ENCODE results near the gene WEE2. TPM values are rescaled to one million over a fixed set of nuclear protein-coding genes. Genes with fewer than 3 reads are reported as not detected.

Gene WEE2
- total RNA-seq, 6 donors from 2014 or later = 0.78 TPM; not detected in 5

- WGBS, 2 donors = 91 to 96% methylated on average over 3 of the region's 3 CpGs
- Histone ChIP-seq H3K9me3 (no peaks in the 10 kb centered on the region), H3K36me3 (peaks cover 0 to 1% (median 0%) of the 10 kb centered on the region in 4 donors), H3K27me3 (no peaks in the 10 kb centered on the region), H3K4me1 (peaks cover 10 to 13% (median 10%) of the 10 kb centered on the region in 4 donors), H3K4me3 (no peak overlapping the region), H3K27ac (no peak overlapping the region)
- no peak for DNase-seq
- TF ChIP-seq POLR2AphosphoS5 (IDR thresholded peaks at IDR 0.05) = no peak
- no peak for TF ChIP-seq EP300 (IDR thresholded peaks at IDR 0.05)
- no peak for TF ChIP-seq POLR2A (IDR thresholded peaks at IDR 0.05)
- TF ChIP-seq CTCF (IDR thresholded peaks at IDR 0.05) = no peak
- ATAC-seq (ENCODE audit: low FRiP score in 2 of 2) = no peak
These were observed 16.6 kb upstream of the WEE2 start for GRCh38 chr7:141691540-141691939.

DNA sequence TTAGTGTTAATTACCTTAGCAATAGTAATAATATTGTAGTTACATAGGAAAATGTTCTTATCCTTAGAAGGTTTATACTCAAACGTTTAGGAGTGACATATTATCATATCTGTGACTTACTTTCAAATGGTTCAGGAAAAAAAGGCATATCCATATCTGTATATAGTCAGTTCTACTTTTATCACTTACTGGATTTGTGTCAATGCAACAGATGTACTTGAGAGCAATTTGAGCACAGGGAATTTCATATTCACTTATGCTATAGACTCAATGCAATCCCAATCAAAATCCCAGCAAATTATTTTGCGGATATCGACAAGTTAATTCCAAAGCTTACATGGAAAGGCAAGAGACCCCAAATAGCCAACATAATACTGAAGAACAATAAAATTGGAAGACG, 16.2 kb upstream of the WEE2 start:
- H3K27me3 ChIP-seq = no peaks in the 10 kb centered on the region
- no peak for DNase-seq
- H3K36me3 ChIP-seq = no peaks in the 10 kb centered on the region
- peaks cover 12 to 18% (median 14%) of the 10 kb centered on the region in 4 donors for H3K4me1 ChIP-seq
- no peak for ATAC-seq (ENCODE audit: low FRiP score in 2 of 2)
- H3K27ac ChIP-seq = no peak overlapping the region
- H3K9me3 ChIP-seq = no peaks in the 10 kb centered on the region
- 87 to 88% methylated on average over 4 of the region's 4 CpGs for WGBS, 2 donors
- TF ChIP-seq CTCF (IDR thresholded peaks at IDR 0.05) = no peak
- no peak for TF ChIP-seq EP300 (IDR thresholded peaks at IDR 0.05)
- no peak for TF ChIP-seq POLR2AphosphoS5 (IDR thresholded peaks at IDR 0.05)
- TF ChIP-seq POLR2A (IDR thresholded peaks at IDR 0.05) = no peak
- H3K4me3 ChIP-seq = no peak overlapping the region

GRCh38 chr7:141693082-141693481, 15.1 kb upstream of the WEE2 start:
- H3K27ac ChIP-seq = no peak overlapping the region
- ATAC-seq (ENCODE audit: low FRiP score in 2 of 2) = no peak
- no peak for DNase-seq
- WGBS, 2 donors = 79% methylated on average over 3 of the region's 3 CpGs
- H3K27me3 ChIP-seq = no peaks in the 10 kb centered on the region
- H3K36me3 ChIP-seq = no peaks in the 10 kb centered on the region
- H3K4me3 ChIP-seq = no peak overlapping the region
- TF ChIP-seq CTCF (IDR thresholded peaks at IDR 0.05) = no peak
- TF ChIP-seq EP300 (IDR thresholded peaks at IDR 0.05) = no peak
- no peak for TF ChIP-seq POLR2A (IDR thresholded peaks at IDR 0.05)
- no peak for TF ChIP-seq POLR2AphosphoS5 (IDR thresholded peaks at IDR 0.05)
- no peaks in the 10 kb centered on the region for H3K9me3 ChIP-seq
- H3K4me1 ChIP-seq = peaks cover 12 to 27% (median 18%) of the 10 kb centered on the region in 4 donors

GRCh38 chr7:141695803-141696289, 12.3 kb upstream of the WEE2 start:
- 51 to 67% methylated on average over 2 to 6 of the region's 6 CpGs for WGBS, 2 donors
- Histone ChIP-seq H3K4me1 (peaks cover 18 to 33% (median 27%) of the 10 kb centered on the region in 4 donors), H3K27ac (peak overlapping the region in 3 of 4 donors; percentile 2 to 27 (median 8)), H3K9me3 (no peaks in the 10 kb centered on the region), H3K36me3 (no peaks in the 10 kb centered on the region), H3K4me3 (no peak overlapping the region), H3K27me3 (no peaks in the 10 kb centered on the region)
- TF ChIP-seq POLR2AphosphoS5 (IDR thresholded peaks at IDR 0.05) = no peak
- TF ChIP-seq EP300 (IDR thresholded peaks at IDR 0.05) = no peak
- no peak for TF ChIP-seq CTCF (IDR thresholded peaks at IDR 0.05)
- no peak for TF ChIP-seq POLR2A (IDR thresholded peaks at IDR 0.05)
- DNase-seq (no peak), ATAC-seq (ENCODE audit: low FRiP score in 2 of 2) (peak in 1 of 2 donors; percentile 35)

DNA sequence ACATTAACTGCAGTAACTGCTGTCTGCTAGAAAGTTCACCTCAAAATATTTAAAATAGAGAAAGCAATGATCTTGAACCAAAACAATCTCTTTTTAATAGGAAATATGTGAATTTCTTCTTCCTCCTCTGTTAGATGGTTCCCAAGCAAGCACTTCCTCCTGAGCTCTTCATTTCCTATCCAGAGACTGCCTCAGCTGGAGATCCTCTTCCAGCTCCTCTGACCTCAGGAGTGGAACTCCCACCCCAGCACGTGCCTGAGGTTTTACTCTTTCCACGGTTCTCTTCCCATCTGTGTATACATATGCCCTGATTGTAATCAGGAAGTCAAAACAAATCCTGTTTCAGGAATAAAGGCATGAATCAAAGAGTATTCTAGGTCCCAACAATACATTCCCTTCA, 11.8 kb upstream of the WEE2 start:
- WGBS, 2 donors = 12 to 21% methylated on average over 2 of the region's 2 CpGs
- DNase-seq (no peak), ATAC-seq (ENCODE audit: low FRiP score in 2 of 2) (no peak)
- Histone ChIP-seq H3K4me1 (peaks cover 20 to 35% (median 30%) of the 10 kb centered on the region in 4 donors), H3K9me3 (no peaks in the 10 kb centered on the region), H3K27me3 (no peaks in the 10 kb centered on the region), H3K36me3 (no peaks in the 10 kb centered on the region), H3K4me3 (no peak overlapping the region), H3K27ac (peak overlapping the region in 2 of 4 donors; percentile 2 to 27)
- TF ChIP-seq CTCF (IDR thresholded peaks at IDR 0.05) (no peak), EP300 (IDR thresholded peaks at IDR 0.05) (no peak), POLR2AphosphoS5 (IDR thresholded peaks at IDR 0.05) (no peak), POLR2A (IDR thresholded peaks at IDR 0.05) (no peak)

Measured in upper lobe of left lung (tissue), 6 donors.